Measurements from ENCODE around the gene GPR89B.
"Not testable (repeated sequence)": the region's sequence is repeated elsewhere in the genome, so short reads cannot be mapped to it uniquely, and the experiment has no call there.

The GPR89B gene

GRCh38 chr1:147928236-147929132 lies at the start of gene GPR89B:
Gene GPR89B, plus strand, starts transcription at chr1:147928420. Its CDS starts 117 bp downstream, at chr1:147928537.
- peak; percentile 93 for DNase-seq
- in situ Hi-C loops (cut with HindIII; ENCODE audit: low pct_ligation_motif_present, low pct_unique_long_range_greater_than_20kb, low sequenced_read_pairs): not testable (repeated sequence)

- in situ Hi-C loops (cut with HindIII; ENCODE audit: low pct_ligation_motif_present, low pct_unique_long_range_greater_than_20kb, low sequenced_read_pairs): no loop called here
Observed at GRCh38 chr1:147879911-147880310, 48.3 kb upstream of the GPR89B start.

GRCh38 chr1:147882535-147882934 lies 45.7 kb upstream of the GPR89B start:
- in situ Hi-C loops (cut with HindIII; ENCODE audit: low pct_ligation_motif_present, low pct_unique_long_range_greater_than_20kb, low sequenced_read_pairs): no loop called here
- DNase-seq: no peak

More at GRCh38 chr1:147879911-147880310, 48.3 kb upstream of the GPR89B start:
- no peak for DNase-seq

- in situ Hi-C loops (cut with HindIII; ENCODE audit: low pct_ligation_motif_present, low pct_unique_long_range_greater_than_20kb, low sequenced_read_pairs): no loop called here
- peak; percentile 64 for DNase-seq
Observed at GRCh38 chr1:147890177-147890790, 37.9 kb upstream of the GPR89B start.

- in situ Hi-C loops (cut with HindIII; ENCODE audit: low pct_ligation_motif_present, low pct_unique_long_range_greater_than_20kb, low sequenced_read_pairs): no loop called here
- DNase-seq: no peak
Observed at GRCh38 chr1:147891088-147891487, 37.1 kb upstream of the GPR89B start.

GRCh38 chr1:147892216-147892615 lies 36.0 kb upstream of the GPR89B start:
- in situ Hi-C loops (cut with HindIII; ENCODE audit: low pct_ligation_motif_present, low pct_unique_long_range_greater_than_20kb, low sequenced_read_pairs): no loop called here
- DNase-seq: peak; percentile 38

GRCh38 chr1:147892731-147893214 lies 35.4 kb upstream of the GPR89B start:
- peak; percentile 63 for DNase-seq
- in situ Hi-C loops (cut with HindIII; ENCODE audit: low pct_ligation_motif_present, low pct_unique_long_range_greater_than_20kb, low sequenced_read_pairs): no loop called here

GRCh38 chr1:147895123-147895522 lies 33.1 kb upstream of the GPR89B start:
- no peak for DNase-seq
- in situ Hi-C loops (cut with HindIII; ENCODE audit: low pct_ligation_motif_present, low pct_unique_long_range_greater_than_20kb, low sequenced_read_pairs): no loop called here

GRCh38 chr1:147897029-147897752 lies 31.0 kb upstream of the GPR89B start:
- no peak for DNase-seq
- in situ Hi-C loops (cut with HindIII; ENCODE audit: low pct_ligation_motif_present, low pct_unique_long_range_greater_than_20kb, low sequenced_read_pairs): no loop called here

- in situ Hi-C loops (cut with HindIII; ENCODE audit: low pct_ligation_motif_present, low pct_unique_long_range_greater_than_20kb, low sequenced_read_pairs): no loop called here
- no peak for DNase-seq
Observed at GRCh38 chr1:147897789-147898188, 30.4 kb upstream of the GPR89B start.

- in situ Hi-C loops (cut with HindIII; ENCODE audit: low pct_ligation_motif_present, low pct_unique_long_range_greater_than_20kb, low sequenced_read_pairs): no loop called here
- no peak for DNase-seq
Observed at GRCh38 chr1:147902253-147902845, 25.9 kb upstream of the GPR89B start, which contains the start of gene GJA8. Gene GJA8, plus strand, starts transcription at chr1:147902795. Its CDS starts 5,161 bp downstream, at chr1:147907956.

GRCh38 chr1:147904726-147905125 lies 23.5 kb upstream of the GPR89B start:
- no peak for DNase-seq
- in situ Hi-C loops (cut with HindIII; ENCODE audit: low pct_ligation_motif_present, low pct_unique_long_range_greater_than_20kb, low sequenced_read_pairs): no loop called here

GRCh38 chr1:147907786-147908509 lies 20.3 kb upstream of the GPR89B start:
- in situ Hi-C loops (cut with HindIII; ENCODE audit: low pct_ligation_motif_present, low pct_unique_long_range_greater_than_20kb, low sequenced_read_pairs): no loop called here
- no peak for DNase-seq

- in situ Hi-C loops (cut with HindIII; ENCODE audit: low pct_ligation_motif_present, low pct_unique_long_range_greater_than_20kb, low sequenced_read_pairs): no loop called here
- no peak for DNase-seq
Observed at GRCh38 chr1:147912553-147912952, 15.7 kb upstream of the GPR89B start.

- no peak for DNase-seq
- in situ Hi-C loops (cut with HindIII; ENCODE audit: low pct_ligation_motif_present, low pct_unique_long_range_greater_than_20kb, low sequenced_read_pairs): no loop called here
Observed at GRCh38 chr1:147913362-147913942, 14.8 kb upstream of the GPR89B start.

GRCh38 chr1:147919896-147920295 lies 8.3 kb upstream of the GPR89B start:
- in situ Hi-C loops (cut with HindIII; ENCODE audit: low pct_ligation_motif_present, low pct_unique_long_range_greater_than_20kb, low sequenced_read_pairs): no loop called here
- DNase-seq: no peak

GRCh38 chr1:147924813-147925212 lies 3.4 kb upstream of the GPR89B start:
- no peak for DNase-seq
- in situ Hi-C loops (cut with HindIII; ENCODE audit: low pct_ligation_motif_present, low pct_unique_long_range_greater_than_20kb, low sequenced_read_pairs): no loop called here

- DNase-seq; in situ Hi-C loops (cut with HindIII; ENCODE audit: low pct_ligation_motif_present, low pct_unique_long_range_greater_than_20kb, low sequenced_read_pairs): not testable (repeated sequence)
Observed at GRCh38 chr1:147927215-147927614, 1.0 kb upstream of the GPR89B start.

Data from ACHN (cell line).